ENCODE data around the gene TRERF1.
A peak's percentile ranks its signal among the peaks of the same experiment; 100 is the strongest.
"Not testable (repeated sequence)": the region's sequence is repeated elsewhere in the genome, so short reads cannot be mapped to it uniquely, and the experiment has no call there.

Gene TRERF1

GRCh38 chr6:42200035-42200434 is 251.7 kb downstream of the TRERF1 start:
- H3K4me1 ChIP-seq (ENCODE audit: insufficient read depth, low read length), result peaks cover 9% of the 10 kb centered on the region
- H3K9me3 ChIP-seq (ENCODE audit: low read length), result no peaks in the 10 kb centered on the region
- H3K27me3 ChIP-seq (ENCODE audit: control insufficient read depth in 1 of 2, insufficient read depth in 2 of 2, low read length in 2 of 2), result no peaks in the 10 kb centered on the region
- H3K36me3 ChIP-seq (ENCODE audit: insufficient read depth, low read length), result peaks cover 10% of the 10 kb centered on the region
- H3K4me3 ChIP-seq (ENCODE audit: low read depth in 1 of 2, low read length in 2 of 2), result peak overlapping the region in 1 of 2 donors; percentile 0
- H3K27ac ChIP-seq (ENCODE audit: low read depth, low read length), result no peak overlapping the region
- H3K9ac ChIP-seq (ENCODE audit: low read length), result no peak overlapping the region

DNA sequence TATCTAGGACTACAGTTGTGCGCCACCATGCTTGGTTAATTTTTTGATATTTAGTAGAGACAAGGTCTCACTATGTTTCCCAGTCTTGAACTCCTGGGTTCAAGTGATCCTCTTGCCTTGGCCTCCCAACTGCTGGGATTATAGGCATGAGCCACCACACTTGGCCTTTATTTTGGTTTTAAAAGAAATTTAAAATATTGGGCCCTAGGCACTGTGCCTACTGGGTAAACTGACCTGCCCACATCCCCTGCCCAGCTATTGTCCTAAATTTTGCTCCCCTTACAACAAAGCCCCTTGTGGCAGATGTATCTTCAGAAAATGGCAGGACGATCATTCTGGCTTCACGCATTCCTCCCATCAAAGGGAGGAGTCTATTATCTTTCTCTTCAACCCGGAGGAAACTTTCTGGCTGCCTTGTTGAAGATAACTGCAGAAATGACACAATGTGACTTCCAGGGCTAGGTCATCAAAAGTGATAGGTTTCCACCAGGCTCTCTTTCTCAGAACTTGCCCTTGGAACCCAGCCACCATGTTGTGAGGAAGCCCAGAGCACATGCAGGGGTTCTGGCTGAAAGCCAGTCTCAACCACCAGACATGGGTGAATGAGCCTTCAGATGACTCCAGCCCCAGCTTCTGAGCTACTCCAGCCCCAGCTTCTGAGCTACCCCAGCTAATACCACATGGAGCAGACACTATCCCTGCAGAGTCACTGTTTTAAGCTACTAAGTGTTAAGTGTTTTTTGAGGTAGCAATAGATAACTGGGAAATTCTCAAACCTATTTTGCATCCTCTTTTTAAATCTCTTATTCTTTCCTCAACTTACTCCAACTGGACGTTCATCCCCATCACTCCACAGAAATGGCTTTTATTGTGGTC is 252.4 kb downstream of the TRERF1 start:
- Histone ChIP-seq H3K27me3 (ENCODE audit: control insufficient read depth in 1 of 2, insufficient read depth in 2 of 2, low read length in 2 of 2) (no peaks in the 10 kb centered on the region), H3K4me1 (ENCODE audit: insufficient read depth, low read length) (peaks cover 9% of the 10 kb centered on the region), H3K27ac (ENCODE audit: low read depth, low read length) (no peak overlapping the region), H3K9ac (ENCODE audit: low read length) (no peak overlapping the region), H3K36me3 (ENCODE audit: insufficient read depth, low read length) (peaks cover 4% of the 10 kb centered on the region), H3K4me3 (ENCODE audit: low read depth in 1 of 2, low read length in 2 of 2) (peak overlapping the region in 1 of 2 donors; percentile 0), H3K9me3 (ENCODE audit: low read length) (no peaks in the 10 kb centered on the region)

GRCh38 chr6:42197555-42198362 is 254.0 kb downstream of the TRERF1 start:
- Histone ChIP-seq H3K4me3 (ENCODE audit: low read depth in 1 of 2, low read length in 2 of 2) (no peak overlapping the region), H3K9ac (ENCODE audit: low read length) (no peak overlapping the region), H3K36me3 (ENCODE audit: insufficient read depth, low read length) (no peaks in the 10 kb centered on the region), H3K27me3 (ENCODE audit: control insufficient read depth in 1 of 2, insufficient read depth in 2 of 2, low read length in 2 of 2) (no peaks in the 10 kb centered on the region), H3K4me1 (ENCODE audit: insufficient read depth, low read length) (peaks cover 9% of the 10 kb centered on the region), H3K9me3 (ENCODE audit: low read length) (no peaks in the 10 kb centered on the region), H3K27ac (ENCODE audit: low read depth, low read length) (no peak overlapping the region)

DNA sequence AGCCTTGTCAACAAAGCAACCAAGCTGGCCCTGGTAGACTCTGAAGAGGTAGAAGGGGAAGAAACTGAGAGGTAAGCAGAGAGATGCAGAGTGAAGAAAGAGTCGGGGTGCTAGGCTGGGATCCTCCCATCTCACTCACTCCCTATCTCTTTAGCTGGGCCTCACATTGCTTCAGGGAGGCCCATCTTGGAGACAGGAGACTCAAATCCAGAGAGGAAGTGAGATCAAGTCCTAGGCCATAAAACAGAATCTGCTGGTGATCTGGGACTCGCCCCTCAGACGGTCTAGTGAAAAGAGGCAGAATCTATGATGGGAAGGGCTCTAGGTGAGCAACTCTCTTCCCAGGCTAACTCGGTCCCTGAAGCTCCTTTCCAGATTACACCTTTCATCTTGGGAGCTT is 256.3 kb downstream of the TRERF1 start:
- Histone ChIP-seq H3K4me3 (ENCODE audit: low read depth in 1 of 2, low read length in 2 of 2) (no peak overlapping the region), H3K9me3 (ENCODE audit: low read length) (no peaks in the 10 kb centered on the region), H3K4me1 (ENCODE audit: insufficient read depth, low read length) (peaks cover 6% of the 10 kb centered on the region), H3K9ac (ENCODE audit: low read length) (no peak overlapping the region), H3K27me3 (ENCODE audit: control insufficient read depth in 1 of 2, insufficient read depth in 2 of 2, low read length in 2 of 2) (no peaks in the 10 kb centered on the region), H3K36me3 (ENCODE audit: insufficient read depth, low read length) (no peaks in the 10 kb centered on the region), H3K27ac (ENCODE audit: low read depth, low read length) (no peak overlapping the region)

- no peak overlapping the region for H3K27ac ChIP-seq (ENCODE audit: low read depth, low read length)
- no peaks in the 10 kb centered on the region for H3K36me3 ChIP-seq (ENCODE audit: insufficient read depth, low read length)
- H3K9me3 ChIP-seq (ENCODE audit: low read length), result no peaks in the 10 kb centered on the region
- no peaks in the 10 kb centered on the region for H3K4me1 ChIP-seq (ENCODE audit: insufficient read depth, low read length)
- no peaks in the 10 kb centered on the region for H3K27me3 ChIP-seq (ENCODE audit: control insufficient read depth in 1 of 2, insufficient read depth in 2 of 2, low read length in 2 of 2)
- H3K4me3 ChIP-seq (ENCODE audit: low read depth in 1 of 2, low read length in 2 of 2), result no peak overlapping the region
- H3K9ac ChIP-seq (ENCODE audit: low read length), result no peak overlapping the region
These were observed 257.7 kb downstream of the TRERF1 start for GRCh38 chr6:42194056-42194455.

DNA sequence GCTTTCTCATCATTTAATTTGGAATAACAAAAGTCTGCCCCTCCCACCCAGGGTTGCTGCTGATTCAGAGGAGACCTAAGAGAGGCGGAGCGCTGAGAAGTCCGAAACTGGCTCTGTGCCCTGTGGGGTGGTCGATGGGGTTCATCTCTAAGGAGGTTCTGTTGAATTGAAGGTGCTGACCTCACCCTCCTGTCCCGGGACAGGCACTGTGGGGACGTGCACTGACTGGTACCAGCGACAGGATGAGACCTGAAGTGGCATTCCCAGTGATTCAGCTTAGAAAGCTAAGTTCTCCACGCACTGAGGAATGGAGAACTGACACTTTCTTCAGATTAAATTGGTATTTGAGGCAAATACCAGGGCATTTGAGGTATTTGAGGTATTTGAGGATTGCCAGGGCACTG is 258.2 kb downstream of the TRERF1 start:
- H3K4me3 ChIP-seq (ENCODE audit: low read depth in 1 of 2, low read length in 2 of 2), result no peak overlapping the region

GRCh38 chr6:42192385-42192784 is 259.3 kb downstream of the TRERF1 start:
- not testable (repeated sequence) for H3K27ac ChIP-seq (ENCODE audit: low read depth, low read length); H3K4me3 ChIP-seq (ENCODE audit: low read depth in 1 of 2, low read length in 2 of 2); H3K36me3 ChIP-seq (ENCODE audit: insufficient read depth, low read length); H3K9me3 ChIP-seq (ENCODE audit: low read length); H3K4me1 ChIP-seq (ENCODE audit: insufficient read depth, low read length); H3K9ac ChIP-seq (ENCODE audit: low read length); H3K27me3 ChIP-seq (ENCODE audit: control insufficient read depth in 1 of 2, insufficient read depth in 2 of 2, low read length in 2 of 2)

More for the DNA sequence above, 258.2 kb downstream of the TRERF1 start:
- no peaks in the 10 kb centered on the region for H3K9me3 ChIP-seq (ENCODE audit: low read length)
- no peaks in the 10 kb centered on the region for H3K4me1 ChIP-seq (ENCODE audit: insufficient read depth, low read length)
- no peaks in the 10 kb centered on the region for H3K27me3 ChIP-seq (ENCODE audit: control insufficient read depth in 1 of 2, insufficient read depth in 2 of 2, low read length in 2 of 2)
- no peaks in the 10 kb centered on the region for H3K36me3 ChIP-seq (ENCODE audit: insufficient read depth, low read length)
- H3K9ac ChIP-seq (ENCODE audit: low read length), result no peak overlapping the region
- no peak overlapping the region for H3K27ac ChIP-seq (ENCODE audit: low read depth, low read length)

- H3K4me3 ChIP-seq (ENCODE audit: low read depth in 1 of 2, low read length in 2 of 2), result no peak overlapping the region
- no peak overlapping the region for H3K9ac ChIP-seq (ENCODE audit: low read length)
- H3K36me3 ChIP-seq (ENCODE audit: insufficient read depth, low read length), result no peaks in the 10 kb centered on the region
- no peaks in the 10 kb centered on the region for H3K27me3 ChIP-seq (ENCODE audit: control insufficient read depth in 1 of 2, insufficient read depth in 2 of 2, low read length in 2 of 2)
- no peak overlapping the region for H3K27ac ChIP-seq (ENCODE audit: low read depth, low read length)
- no peaks in the 10 kb centered on the region for H3K9me3 ChIP-seq (ENCODE audit: low read length)
- no peaks in the 10 kb centered on the region for H3K4me1 ChIP-seq (ENCODE audit: insufficient read depth, low read length)
These were observed 261.1 kb downstream of the TRERF1 start for GRCh38 chr6:42190554-42191183.

GRCh38 chr6:42188406-42188805 is 263.3 kb downstream of the TRERF1 start:
- Histone ChIP-seq H3K4me3 (ENCODE audit: low read depth in 1 of 2, low read length in 2 of 2) (no peak overlapping the region), H3K27me3 (ENCODE audit: control insufficient read depth in 1 of 2, insufficient read depth in 2 of 2, low read length in 2 of 2) (no peaks in the 10 kb centered on the region), H3K9me3 (ENCODE audit: low read length) (no peaks in the 10 kb centered on the region), H3K9ac (ENCODE audit: low read length) (no peak overlapping the region), H3K4me1 (ENCODE audit: insufficient read depth, low read length) (no peaks in the 10 kb centered on the region), H3K36me3 (ENCODE audit: insufficient read depth, low read length) (no peaks in the 10 kb centered on the region), H3K27ac (ENCODE audit: low read depth, low read length) (no peak overlapping the region)

DNA sequence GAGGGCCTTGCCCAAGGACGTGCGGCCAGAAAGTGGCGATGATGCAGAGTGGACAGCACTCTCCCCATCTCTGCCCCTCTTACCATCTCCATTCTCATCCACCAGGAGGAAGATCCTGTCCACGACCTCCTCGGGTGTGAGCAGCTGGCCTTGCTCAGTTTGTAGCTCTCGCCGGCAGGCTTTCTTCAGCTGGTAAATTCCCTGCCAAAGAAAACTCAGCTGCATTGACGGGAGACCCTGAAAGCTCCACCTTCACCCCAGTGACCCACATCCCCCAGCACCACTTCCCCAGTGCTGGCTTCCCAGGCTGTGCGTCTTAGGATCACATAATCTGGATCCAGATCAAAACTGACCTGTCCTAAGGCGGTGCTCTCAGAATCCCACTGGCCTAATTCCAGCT is 266.1 kb downstream of the TRERF1 start:
- Histone ChIP-seq H3K4me1 (ENCODE audit: insufficient read depth, low read length) (no peaks in the 10 kb centered on the region), H3K27ac (ENCODE audit: low read depth, low read length) (no peak overlapping the region), H3K36me3 (ENCODE audit: insufficient read depth, low read length) (no peaks in the 10 kb centered on the region), H3K9ac (ENCODE audit: low read length) (no peak overlapping the region), H3K27me3 (ENCODE audit: control insufficient read depth in 1 of 2, insufficient read depth in 2 of 2, low read length in 2 of 2) (no peaks in the 10 kb centered on the region), H3K4me3 (ENCODE audit: low read depth in 1 of 2, low read length in 2 of 2) (no peak overlapping the region), H3K9me3 (ENCODE audit: low read length) (no peaks in the 10 kb centered on the region)

DNA sequence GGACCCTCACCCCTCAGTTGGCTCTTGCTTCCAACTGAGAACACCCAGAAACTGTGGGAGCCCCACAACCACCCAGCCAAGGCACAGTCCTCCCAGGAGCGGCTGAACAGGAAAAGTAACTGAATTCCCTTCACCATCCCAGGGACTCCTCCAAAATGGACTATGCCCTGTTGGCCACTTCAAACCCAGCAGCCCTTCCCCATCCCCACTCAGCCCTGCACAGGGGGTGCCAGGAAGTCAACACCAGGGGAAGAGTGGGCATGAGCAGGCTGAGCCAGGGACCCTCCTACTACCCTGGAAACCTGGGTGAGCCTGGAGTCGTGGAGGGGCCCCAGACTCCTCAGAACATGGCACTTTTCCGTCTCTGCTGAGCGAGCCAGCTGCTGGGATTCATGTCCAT is 267.3 kb downstream of the TRERF1 start:
- no peaks in the 10 kb centered on the region for H3K9me3 ChIP-seq (ENCODE audit: low read length)
- H3K4me3 ChIP-seq (ENCODE audit: low read depth in 1 of 2, low read length in 2 of 2), result no peak overlapping the region
- no peaks in the 10 kb centered on the region for H3K27me3 ChIP-seq (ENCODE audit: control insufficient read depth in 1 of 2, insufficient read depth in 2 of 2, low read length in 2 of 2)
- no peak overlapping the region for H3K9ac ChIP-seq (ENCODE audit: low read length)
- H3K36me3 ChIP-seq (ENCODE audit: insufficient read depth, low read length), result no peaks in the 10 kb centered on the region
- no peak overlapping the region for H3K27ac ChIP-seq (ENCODE audit: low read depth, low read length)
- H3K4me1 ChIP-seq (ENCODE audit: insufficient read depth, low read length), result no peaks in the 10 kb centered on the region

All from muscle layer of colon (tissue), 2 donors.